ENCODE measurements around the gene DHODH.

GRCh38 chr16:71963125-71963875 is 45.2 kb upstream of the DHODH start:
- TF ChIP-seq, protein P1, sequence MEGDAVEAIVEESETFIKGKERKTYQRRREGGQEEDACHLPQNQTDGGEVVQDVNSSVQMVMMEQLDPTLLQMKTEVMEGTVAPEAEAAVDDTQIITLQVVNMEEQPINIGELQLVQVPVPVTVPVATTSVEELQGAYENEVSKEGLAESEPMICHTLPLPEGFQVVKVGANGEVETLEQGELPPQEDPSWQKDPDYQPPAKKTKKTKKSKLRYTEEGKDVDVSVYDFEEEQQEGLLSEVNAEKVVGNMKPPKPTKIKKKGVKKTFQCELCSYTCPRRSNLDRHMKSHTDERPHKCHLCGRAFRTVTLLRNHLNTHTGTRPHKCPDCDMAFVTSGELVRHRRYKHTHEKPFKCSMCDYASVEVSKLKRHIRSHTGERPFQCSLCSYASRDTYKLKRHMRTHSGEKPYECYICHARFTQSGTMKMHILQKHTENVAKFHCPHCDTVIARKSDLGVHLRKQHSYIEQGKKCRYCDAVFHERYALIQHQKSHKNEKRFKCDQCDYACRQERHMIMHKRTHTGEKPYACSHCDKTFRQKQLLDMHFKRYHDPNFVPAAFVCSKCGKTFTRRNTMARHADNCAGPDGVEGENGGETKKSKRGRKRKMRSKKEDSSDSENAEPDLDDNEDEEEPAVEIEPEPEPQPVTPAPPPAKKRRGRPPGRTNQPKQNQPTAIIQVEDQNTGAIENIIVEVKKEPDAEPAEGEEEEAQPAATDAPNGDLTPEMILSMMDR (tag by site-specific recombination; IDR thresholded peaks at IDR 0.05) = no peak
- TF ChIP-seq ZNF133 (tag by site-specific recombination; IDR thresholded peaks at IDR 0.05) = no peak
- TF ChIP-seq REST (tag by site-specific recombination; IDR thresholded peaks at IDR 0.05) = no peak
- no peak for TF ChIP-seq KLF1 (tag by site-specific recombination; IDR thresholded peaks at IDR 0.05)
- TF ChIP-seq ZNF510 (tag by site-specific recombination; IDR thresholded peaks at IDR 0.05; ENCODE audit: insufficient replicate concordance) = no peak
- no peak for TF ChIP-seq SETDB1 (IDR thresholded peaks at IDR 0.05; ENCODE audit: insufficient read length, low read length)
- no peak for TF ChIP-seq ZNF138 (tag by site-specific recombination; IDR thresholded peaks at IDR 0.05; ENCODE audit: borderline replicate concordance)
- TF ChIP-seq ZFP41 (tag by site-specific recombination; IDR thresholded peaks at IDR 0.05; ENCODE audit: borderline replicate concordance) = no peak
- no peak for TF ChIP-seq OSR2 (tag by site-specific recombination; IDR thresholded peaks at IDR 0.05)
- no peak for TF ChIP-seq ZNF707 (tag by site-specific recombination; IDR thresholded peaks at IDR 0.05)
- TF ChIP-seq PBX3 (CRISPR knock-in tag; IDR thresholded peaks at IDR 0.05) = no peak
- no peak for TF ChIP-seq KLF8 (tag by site-specific recombination; IDR thresholded peaks at IDR 0.05)
- no peak for TF ChIP-seq ZEB2 (tag by site-specific recombination; IDR thresholded peaks at IDR 0.05)
- TF ChIP-seq ZNF311 (tag by site-specific recombination; IDR thresholded peaks at IDR 0.05; ENCODE audit: borderline replicate concordance) = no peak
